CD4-positive, alpha-beta T cell (primary cell): Measurements from ENCODE around the gene HLA-DPA1. TPM values are rescaled to one million over a fixed set of nuclear protein-coding genes. Genes with fewer than 3 reads are reported as not detected.
A peak's percentile ranks its signal among the peaks of the same experiment; 100 is the strongest.

Experiments
- ATAC-seq: fragments of 200-7000 bp; cut with Tn5 transposase; one replicate; pipeline ENCODE4 v1.10.0; 2022; ENCODE audit warnings: mild to moderate bottlenecking; ENCODE audit not compliant: poor library complexity
- CTCF ChIA-PET: fragments of 350-600 bp; sonication (Branson Sonifier 250); formaldehyde crosslinking; loops from one replicate; lab custom pipeline; 2021; ENCODE audit warnings: antibody characterized with exemption, inconsistent platforms; lab: Charles Lee
- POLR2A ChIA-PET: fragments of 350-600 bp; sonication (Branson Sonifier 250); formaldehyde crosslinking; loops from one replicate; lab custom pipeline; 2021; ENCODE audit warnings: antibody characterized with exemption, inconsistent platforms; lab: Charles Lee
- DNase-seq, 14 experiments: peaks; one replicate each; pipeline ENCODE4 v3.0.0-alpha.2; 2013 to 2020; ENCODE audit warnings: mixed read lengths in 2 of 14
- H3K27ac ChIP-seq, 2 donors: one replicate each; pipeline versions ENCODE4 v1.5.1 to v1.7.0; 2013; ENCODE audit warnings: low read length in 2 of 2, low read depth in 1 of 2, mild to moderate bottlenecking in 1 of 2
- H3K27me3 ChIP-seq, 2 experiments: 1 replicate in 1 of 2; 2 replicates in 1 of 2; pipeline versions ENCODE4 v1.6.1 to v1.7.0; 2013; ENCODE audit warnings: low read length in 2 of 2, control low read depth in 1 of 2, mild to moderate bottlenecking in 1 of 2, moderate library complexity in 1 of 2; ENCODE audit not compliant: insufficient read depth in 2 of 2, control insufficient read depth in 1 of 2
- H3K36me3 ChIP-seq: one replicate; pipeline ENCODE4 v1.6.1; 2013; ENCODE audit warnings: low read length, control low read depth; ENCODE audit not compliant: insufficient read depth
- H3K4me1 ChIP-seq: one replicate; pipeline ENCODE4 v1.6.1; 2013; ENCODE audit warnings: low read length, control low read depth; ENCODE audit not compliant: insufficient read depth
- H3K4me3 ChIP-seq: one replicate; pipeline ENCODE4 v1.5.1; 2013; ENCODE audit warnings: mild to moderate bottlenecking, low read length, moderate library complexity
- H3K9me3 ChIP-seq, 2 experiments: 1 replicate in 1 of 2; 2 replicates in 1 of 2; pipeline versions ENCODE4 v1.6.1 to v1.7.0; 2013; ENCODE audit warnings: low read length in 2 of 2, mild to moderate bottlenecking in 2 of 2, control low read depth in 1 of 2, moderate library complexity in 1 of 2; ENCODE audit not compliant: control insufficient read depth in 1 of 2, insufficient read depth in 1 of 2
- H3K27ac Mint-ChIP-seq: one replicate; pipeline ENCODE4 v1.8.0; 2020; ENCODE audit warnings: mixed read lengths
- H3K27me3 Mint-ChIP-seq: one replicate; pipeline ENCODE4 v1.8.0; 2021; ENCODE audit warnings: mixed read lengths
- H3K36me3 Mint-ChIP-seq: one replicate; pipeline ENCODE4 v1.8.0; 2021; ENCODE audit warnings: low read depth, mixed read lengths
- H3K4me1 Mint-ChIP-seq: one replicate; pipeline ENCODE4 v1.8.0; 2021; ENCODE audit warnings: low read depth, mixed read lengths
- H3K4me3 Mint-ChIP-seq: one replicate; pipeline ENCODE4 v1.8.0; 2020; ENCODE audit warnings: mild to moderate bottlenecking, mixed read lengths
- H3K9me3 Mint-ChIP-seq: one replicate; pipeline ENCODE4 v1.8.0; 2020; ENCODE audit warnings: mixed read lengths
- intact Hi-C, 2 experiments: fragments of 100-400 bp; cut with DNase I in 1 of 2; cut with micrococcal nuclease in 1 of 2; formaldehyde crosslinking; loops; one replicate each; pipeline versions ENCODE4 v1.15.1 to v1.9.0; 2023 to 2025; cut with DNase I, micrococcal nuclease
- total RNA-seq, 174 experiments: library from RNA in 2 of 174; stranded (reverse) in 2 of 174; gene quantifications; one replicate each; pipeline ENCODE4 v1.2.3 and lab custom pipeline; 2021 to 2026
- TF ChIP-seq, protein P1 (sequence below): fragments of 200-600 bp; IDR thresholded peaks from one replicate; pipeline ENCODE4 v1.8.0; 2022; ENCODE audit warnings: antibody characterized with exemption, mild to moderate bottlenecking

Gene HLA-DPA1
- total RNA-seq, 2 experiments from 2014 or later = 19.4 to 19.9 TPM

DNA sequence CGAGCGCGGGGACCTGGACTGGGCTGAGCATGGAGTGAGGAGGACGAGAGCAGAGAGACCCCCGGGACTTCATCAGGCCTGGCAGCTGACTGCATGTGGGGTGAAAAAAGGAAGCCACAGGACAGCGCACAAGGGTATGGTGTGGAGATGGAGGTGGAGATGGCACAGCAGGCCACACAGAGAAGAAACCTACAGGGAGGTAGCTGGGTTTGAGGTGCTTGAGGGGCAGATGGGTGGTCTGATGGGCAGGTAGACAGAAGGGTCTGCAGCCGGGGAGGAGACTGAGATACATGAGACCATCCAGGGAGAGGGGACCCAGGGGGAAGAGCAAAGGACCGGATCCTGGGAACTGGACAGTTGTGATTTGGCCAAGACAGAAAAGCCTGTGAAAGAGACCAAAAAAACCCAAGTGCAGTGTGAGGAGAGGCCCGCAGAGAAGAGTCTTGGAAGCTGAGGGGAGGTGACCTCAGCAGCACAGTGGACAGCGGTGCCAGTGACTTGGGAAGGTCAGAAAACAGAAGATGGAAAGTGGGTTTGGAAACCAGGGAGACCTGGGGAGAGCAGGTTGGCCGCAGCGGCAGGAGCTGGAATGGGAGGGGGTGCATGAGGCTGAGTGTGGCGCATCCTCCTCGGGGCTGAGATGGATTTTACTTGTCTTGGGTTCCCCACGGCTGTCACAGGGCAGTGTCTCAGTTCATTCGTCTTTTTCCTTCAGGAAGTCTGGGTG lies 7.8 kb upstream of the HLA-DPA1 start:
- DNase-seq (no peak), ATAC-seq (no peak)
- no peak overlapping the region for H3K27ac ChIP-seq
- peaks cover 23% of the 10 kb centered on the region for H3K4me1 Mint-ChIP-seq
- H3K27me3 Mint-ChIP-seq = peaks cover 12% of the 10 kb centered on the region
- H3K36me3 ChIP-seq = peaks cover 8% of the 10 kb centered on the region
- H3K9me3 Mint-ChIP-seq = no peaks in the 10 kb centered on the region
- intact Hi-C loops = loop anchor here in 1 of 2 experiments (5.0 kb wide), 1 partner anchor 194 kb away; no protein-coding TSS in a partner anchor
- H3K9me3 ChIP-seq = no peaks in the 10 kb centered on the region
- H3K36me3 Mint-ChIP-seq = peaks cover 18% of the 10 kb centered on the region
- H3K27me3 ChIP-seq = no peaks in the 10 kb centered on the region
- CTCF ChIA-PET = no interaction called here
- peaks cover 20% of the 10 kb centered on the region for H3K4me1 ChIP-seq
- POLR2A ChIA-PET = interaction anchor here (1.3 kb wide), 1 partner anchor 110 kb away, joined by 4 read pairs; no protein-coding TSS in a partner anchor
- H3K4me3 ChIP-seq = no peak overlapping the region
- no peak overlapping the region for H3K4me3 Mint-ChIP-seq
- TF ChIP-seq, protein P1, sequence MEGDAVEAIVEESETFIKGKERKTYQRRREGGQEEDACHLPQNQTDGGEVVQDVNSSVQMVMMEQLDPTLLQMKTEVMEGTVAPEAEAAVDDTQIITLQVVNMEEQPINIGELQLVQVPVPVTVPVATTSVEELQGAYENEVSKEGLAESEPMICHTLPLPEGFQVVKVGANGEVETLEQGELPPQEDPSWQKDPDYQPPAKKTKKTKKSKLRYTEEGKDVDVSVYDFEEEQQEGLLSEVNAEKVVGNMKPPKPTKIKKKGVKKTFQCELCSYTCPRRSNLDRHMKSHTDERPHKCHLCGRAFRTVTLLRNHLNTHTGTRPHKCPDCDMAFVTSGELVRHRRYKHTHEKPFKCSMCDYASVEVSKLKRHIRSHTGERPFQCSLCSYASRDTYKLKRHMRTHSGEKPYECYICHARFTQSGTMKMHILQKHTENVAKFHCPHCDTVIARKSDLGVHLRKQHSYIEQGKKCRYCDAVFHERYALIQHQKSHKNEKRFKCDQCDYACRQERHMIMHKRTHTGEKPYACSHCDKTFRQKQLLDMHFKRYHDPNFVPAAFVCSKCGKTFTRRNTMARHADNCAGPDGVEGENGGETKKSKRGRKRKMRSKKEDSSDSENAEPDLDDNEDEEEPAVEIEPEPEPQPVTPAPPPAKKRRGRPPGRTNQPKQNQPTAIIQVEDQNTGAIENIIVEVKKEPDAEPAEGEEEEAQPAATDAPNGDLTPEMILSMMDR = no peak
- H3K27ac Mint-ChIP-seq = no peak overlapping the region

DNA sequence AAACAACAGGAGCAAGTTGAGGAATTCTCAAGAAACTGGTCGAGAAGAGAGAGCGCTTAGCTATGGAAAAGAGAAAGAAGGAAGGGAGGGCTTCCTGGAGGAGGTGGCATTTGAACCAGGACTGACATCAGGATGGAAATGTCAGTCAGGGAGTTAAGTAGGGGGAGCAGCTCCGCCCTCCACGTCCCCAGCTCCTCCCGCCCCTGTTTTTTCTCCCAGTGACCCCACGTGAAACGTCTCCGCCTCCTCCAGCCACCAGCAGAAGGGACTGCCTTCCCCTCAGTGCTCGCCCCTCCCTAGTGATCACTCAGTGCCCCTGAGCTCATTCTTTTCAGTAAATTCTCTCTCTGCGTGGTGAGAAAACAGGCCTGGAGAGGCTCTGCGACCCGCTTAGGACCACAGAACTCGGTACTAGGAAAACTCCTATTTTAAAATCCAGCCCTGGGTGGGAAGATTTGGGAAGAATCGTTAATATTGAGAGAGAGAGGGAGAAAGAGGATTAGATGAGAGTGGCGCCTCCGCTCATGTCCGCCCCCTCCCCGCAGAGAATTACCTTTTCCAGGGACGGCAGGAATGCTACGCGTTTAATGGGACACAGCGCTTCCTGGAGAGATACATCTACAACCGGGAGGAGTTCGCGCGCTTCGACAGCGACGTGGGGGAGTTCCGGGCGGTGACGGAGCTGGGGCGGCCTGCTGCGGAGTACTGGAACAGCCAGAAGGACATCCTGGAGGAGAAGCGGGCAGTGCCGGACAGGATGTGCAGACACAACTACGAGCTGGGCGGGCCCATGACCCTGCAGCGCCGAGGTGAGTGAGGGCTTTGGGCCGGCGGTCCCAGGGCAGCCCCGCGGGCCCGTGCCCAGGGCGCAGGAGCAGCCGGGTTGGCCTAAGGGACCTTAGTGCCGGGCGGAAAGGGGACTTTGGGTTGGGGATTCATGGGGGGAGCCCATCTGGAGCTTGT lies 7.0 kb upstream of the HLA-DPA1 start:
- CTCF ChIA-PET = no interaction called here
- Mint-ChIP-seq H3K36me3 (peaks cover 16% of the 10 kb centered on the region), H3K4me3 (peak overlapping the region; percentile 14), H3K4me1 (peaks cover 32% of the 10 kb centered on the region), H3K27ac (no peak overlapping the region), H3K27me3 (peaks cover 12% of the 10 kb centered on the region), H3K9me3 (no peaks in the 10 kb centered on the region)
- ATAC-seq = no peak
- Histone ChIP-seq H3K9me3 (no peaks in the 10 kb centered on the region), H3K36me3 (peaks cover 5% of the 10 kb centered on the region), H3K4me1 (peaks cover 27% of the 10 kb centered on the region), H3K27ac (no peak overlapping the region), H3K27me3 (no peaks in the 10 kb centered on the region), H3K4me3 (no peak overlapping the region)
- intact Hi-C loops = loop anchor here in 1 of 2 experiments (5.0 kb wide), 1 partner anchor 193 kb away; no protein-coding TSS in a partner anchor
- POLR2A ChIA-PET = interaction anchor here (1.3 kb wide), 1 partner anchor 109 kb away, joined by 4 read pairs; no protein-coding TSS in a partner anchor
- no peak for DNase-seq
- TF ChIP-seq, protein P1 = no peak

DNA sequence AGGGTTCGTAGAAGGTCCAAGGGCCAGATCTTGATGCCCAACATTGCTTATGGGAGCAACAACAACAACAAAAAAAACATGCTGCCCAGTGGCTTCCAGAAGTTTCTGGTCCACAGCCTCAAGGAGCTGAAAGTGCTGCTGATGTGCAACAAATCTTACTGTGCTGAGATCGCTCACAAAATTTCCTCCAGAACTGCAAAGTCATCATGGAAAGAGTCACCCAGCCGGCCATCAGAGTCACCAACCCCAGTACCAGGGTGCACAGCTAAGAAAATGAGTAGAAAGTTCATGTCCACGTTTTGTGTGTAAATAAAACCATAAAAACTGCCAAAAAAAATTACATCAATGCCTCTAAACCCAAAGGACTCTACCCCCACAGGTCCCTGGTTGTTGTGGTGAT lies 6.1 kb upstream of the HLA-DPA1 start:
- Histone ChIP-seq H3K27ac (no peak overlapping the region), H3K27me3 (no peaks in the 10 kb centered on the region), H3K4me1 (peaks cover 31% of the 10 kb centered on the region), H3K4me3 (no peak overlapping the region), H3K36me3 (no peaks in the 10 kb centered on the region), H3K9me3 (no peaks in the 10 kb centered on the region)
- TF ChIP-seq, protein P1 = no peak
- H3K27me3 Mint-ChIP-seq = peaks cover 12% of the 10 kb centered on the region
- H3K4me1 Mint-ChIP-seq = peaks cover 37% of the 10 kb centered on the region
- no peak overlapping the region for H3K4me3 Mint-ChIP-seq
- ChIA-PET POLR2A (interaction anchor here (1.3 kb wide), 1 partner anchor 108 kb away, joined by 4 read pairs; no protein-coding TSS in a partner anchor), CTCF (no interaction called here)
- no peaks in the 10 kb centered on the region for H3K9me3 Mint-ChIP-seq
- ATAC-seq = no peak
- no peak overlapping the region for H3K27ac Mint-ChIP-seq
- peaks cover 7% of the 10 kb centered on the region for H3K36me3 Mint-ChIP-seq
- no peak for DNase-seq
- intact Hi-C loops = no loop called here
